CD14-positive monocyte (primary cell): ENCODE data around the gene SERPINB3. TPM values are rescaled to one million over a fixed set of nuclear protein-coding genes. Genes with fewer than 3 reads are reported as not detected.

Source experiments
- DNase-seq, 3 donors: peaks; one replicate each; pipeline ENCODE4 v3.0.0-alpha.2; 2011 to 2022
- H2AFZ ChIP-seq: 2 replicates; pipeline ENCODE4 v1.6.0; 2012; ENCODE audit warnings: mild to moderate bottlenecking, low read depth, low read length, inconsistent platforms; ENCODE audit not compliant: insufficient read depth, poor library complexity, severe bottlenecking
- H3K27ac ChIP-seq, 2 donors: 1 replicate in 1 of 2; 2 replicates in 1 of 2; pipeline ENCODE4 v1.5.1; 2012 to 2013; ENCODE audit warnings: low read length in 2 of 2, control low read depth in 1 of 2, inconsistent platforms in 1 of 2, low read depth in 1 of 2, mild to moderate bottlenecking in 1 of 2
- H3K27me3 ChIP-seq, 2 donors: one replicate each; pipeline versions ENCODE4 v1.6.0 to v1.6.1; 2011 to 2013; ENCODE audit warnings: low read length in 2 of 2; ENCODE audit not compliant: control insufficient read depth in 2 of 2, insufficient read depth in 2 of 2
- H3K36me3 ChIP-seq, 2 donors: replicated peaks in 1 of 2; 1 replicate in 1 of 2; 2 replicates in 1 of 2; pipeline versions ENCODE4 v1.5.1 to v1.6.1; 2012 to 2013; ENCODE audit warnings: low read length in 2 of 2, control low read depth in 1 of 2, inconsistent platforms in 1 of 2, mild to moderate bottlenecking in 1 of 2; ENCODE audit not compliant: insufficient read depth in 2 of 2, control insufficient read depth in 1 of 2
- H3K4me1 ChIP-seq, 2 donors: 1 replicate in 1 of 2; 2 replicates in 1 of 2; pipeline versions ENCODE4 v1.5.1 to v1.6.1; 2012 to 2013; ENCODE audit warnings: low read length in 2 of 2, control low read depth in 1 of 2, inconsistent platforms in 1 of 2, mild to moderate bottlenecking in 1 of 2, moderate library complexity in 1 of 2; ENCODE audit not compliant: insufficient read depth in 2 of 2, control insufficient read depth in 1 of 2
- H3K4me2 ChIP-seq: replicated peaks from 2 replicates; pipeline ENCODE3; 2012; ENCODE audit warnings: low read length, moderate library complexity, mild to moderate bottlenecking; ENCODE audit not compliant: poor library complexity, severe bottlenecking; ENCODE audit errors: extremely low read depth
- H3K4me3 ChIP-seq, 3 experiments: fragments of 200-600 bp in 1 of 3; sonication (generic) in 1 of 3; replicated peaks in 1 of 3; 1 replicate in 2 of 3; 2 replicates in 1 of 3; pipeline ENCODE4 v1.5.1; 2011 to 2013; ENCODE audit warnings: low read length in 3 of 3, mild to moderate bottlenecking in 3 of 3, control low read depth in 2 of 3, low read depth in 2 of 3, inconsistent platforms in 1 of 3, moderate library complexity in 1 of 3
- H3K79me2 ChIP-seq: 2 replicates; pipeline ENCODE4 v1.6.0; 2012; ENCODE audit warnings: mild to moderate bottlenecking, control low read depth, inconsistent platforms, low read length, moderate library complexity; ENCODE audit not compliant: insufficient read depth
- H3K9ac ChIP-seq: 2 replicates; pipeline ENCODE4 v1.6.0; 2017; ENCODE audit warnings: low read length, mild to moderate bottlenecking; ENCODE audit not compliant: insufficient read depth, poor library complexity, severe bottlenecking
- H3K9me3 ChIP-seq, 2 donors: replicated peaks in 1 of 2; 1 replicate in 1 of 2; 2 replicates in 1 of 2; pipeline versions ENCODE4 v1.5.1 to v1.6.1; 2012 to 2013; ENCODE audit warnings: low read length in 2 of 2, control low read depth in 1 of 2; ENCODE audit not compliant: control insufficient read depth in 1 of 2, insufficient read depth in 1 of 2
- H4K20me1 ChIP-seq: 2 replicates; pipeline ENCODE4 v1.6.0; 2012; ENCODE audit warnings: mild to moderate bottlenecking, low read length, control low read depth, moderate library complexity; ENCODE audit not compliant: insufficient read depth
- H3K27ac Mint-ChIP-seq, 7 donors: one replicate each; pipeline ENCODE4 v1.8.0; 2020; ENCODE audit warnings: mild to moderate bottlenecking in 7 of 7, mixed read lengths in 7 of 7, moderate library complexity in 6 of 7, inconsistent platforms in 2 of 7
- H3K27me3 Mint-ChIP-seq, 3 donors: one replicate each; pipeline ENCODE4 v1.8.0; 2021 to 2022; ENCODE audit warnings: low read depth in 3 of 3, mild to moderate bottlenecking in 3 of 3, mixed read lengths in 3 of 3, moderate library complexity in 3 of 3, inconsistent platforms in 1 of 3
- H3K36me3 Mint-ChIP-seq, 2 donors: one replicate each; pipeline ENCODE4 v1.8.0; 2020; ENCODE audit warnings: mixed read lengths in 2 of 2, inconsistent platforms in 1 of 2, mild to moderate bottlenecking in 1 of 2
- H3K4me1 Mint-ChIP-seq: one replicate; pipeline ENCODE4 v1.8.0; 2020; ENCODE audit warnings: mild to moderate bottlenecking, mixed read lengths
- H3K4me3 Mint-ChIP-seq, 2 donors: one replicate each; pipeline ENCODE4 v1.8.0; 2020; ENCODE audit warnings: mild to moderate bottlenecking in 2 of 2, mixed read lengths in 2 of 2, moderate library complexity in 1 of 2
- H3K9me3 Mint-ChIP-seq, 7 donors: one replicate each; pipeline ENCODE4 v1.8.0; 2020 to 2022; ENCODE audit warnings: mixed read lengths in 7 of 7, mild to moderate bottlenecking in 6 of 7, moderate library complexity in 6 of 7, inconsistent platforms in 2 of 7
- CTCF ChIP-seq: fragments of 200-600 bp; IDR thresholded peaks from one replicate; pipeline ENCODE4 v1.8.0; 2022; ENCODE audit warnings: antibody characterized with exemption, mild to moderate bottlenecking
- WGBS: methylation state at CpG from one replicate; pipeline ENCODE4 v1.1.5; 2013; ENCODE audit warnings: missing lambda C conversion rate; ENCODE audit not compliant: insufficient coverage; 5-methylcytosine and 5-hydroxymethylcytosine counted together
- intact Hi-C, 2 donors: fragments of 100-400 bp; cut with micrococcal nuclease; formaldehyde crosslinking; loops; one replicate each; pipeline versions ENCODE4 v1.15.0 to v1.15.1; 2023
- polyA plus RNA-seq, 3 donors: library from polyadenylated mRNA; depleted of rRNA in 1 of 3; unstranded in 2 of 3; stranded (reverse) in 1 of 3; fragments of 300-500 nt in 2 of 3; fragments of >200 nt in 1 of 3; fragmentation: Illumina TruSeq in 2 of 3; gene quantifications; 1 replicate in 2 of 3; 2 replicates in 1 of 3; pipeline ENCODE4 v1.2.3, GENCODE V29; 2012 to 2021

The SERPINB3 gene
- polyA plus RNA-seq, 3 donors, result not detected

- Histone ChIP-seq H3K27me3 (peaks cover 0 to 3% of the 10 kb centered on the region in 2 donors), H3K79me2 (no peaks in the 10 kb centered on the region), H3K9me3 (peaks cover 0 to 7% of the 10 kb centered on the region in 2 donors), H4K20me1 (no peaks in the 10 kb centered on the region), H3K36me3 (no peaks in the 10 kb centered on the region), H2AFZ (no peak overlapping the region), H3K4me2 (no peak overlapping the region), H3K4me1 (peaks cover 2% of the 10 kb centered on the region in 2 donors), H3K27ac (no peak overlapping the region), H3K4me3 (no peak overlapping the region), H3K9ac (no peak overlapping the region)
- Mint-ChIP-seq H3K27ac (no peak overlapping the region), H3K4me3 (no peak overlapping the region), H3K27me3 (peaks cover 4 to 14% (median 7%) of the 10 kb centered on the region in 3 donors), H3K9me3 (peaks cover 0 to 13% (median 2%) of the 10 kb centered on the region in 7 donors), H3K4me1 (peaks cover 1% of the 10 kb centered on the region), H3K36me3 (no peaks in the 10 kb centered on the region)
- intact Hi-C loops, result no loop called here
- DNase-seq, result no peak
- no peak for TF ChIP-seq CTCF
- WGBS, result 67% methylated on average over 1 of the region's 2 CpGs
Measured at GRCh38 chr18:63683152-63683551, 21.5 kb upstream of the SERPINB3 start.

- no peak overlapping the region for H3K9ac ChIP-seq
- Mint-ChIP-seq H3K9me3 (peaks cover 0 to 10% (median 0%) of the 10 kb centered on the region in 7 donors), H3K36me3 (no peaks in the 10 kb centered on the region), H3K27ac (no peak overlapping the region), H3K4me3 (no peak overlapping the region), H3K27me3 (peaks cover 7 to 14% (median 7%) of the 10 kb centered on the region in 3 donors), H3K4me1 (peaks cover 13% of the 10 kb centered on the region)
- intact Hi-C loops, result no loop called here
- no peak overlapping the region for H2AFZ ChIP-seq
- no peaks in the 10 kb centered on the region for H3K79me2 ChIP-seq
- no peak for DNase-seq
- 100% methylated on average over 1 of the region's 2 CpGs for WGBS
- no peak overlapping the region for H3K4me3 ChIP-seq
- TF ChIP-seq CTCF, result no peak
- no peak overlapping the region for H3K27ac ChIP-seq
- no peak overlapping the region for H3K4me2 ChIP-seq
- no peaks in the 10 kb centered on the region for H4K20me1 ChIP-seq
- no peaks in the 10 kb centered on the region for H3K9me3 ChIP-seq
- H3K4me1 ChIP-seq, result peaks cover 10 to 14% of the 10 kb centered on the region in 2 donors
- no peaks in the 10 kb centered on the region for H3K36me3 ChIP-seq
- peaks cover 0 to 3% of the 10 kb centered on the region in 2 donors for H3K27me3 ChIP-seq
Measured at GRCh38 chr18:63681449-63682340, 20.0 kb upstream of the SERPINB3 start.
